ENCODE data around the gene AQP2.

The AQP2 gene

GRCh38 chr12:49956663-49957569 is 6.4 kb downstream of the AQP2 start:
- no peak overlapping the region for H3K23ac ChIP-seq (ENCODE audit: low read length)
- peaks cover 2% of the 10 kb centered on the region for H3K9me3 ChIP-seq (ENCODE audit: insufficient read depth, low read depth, low read length)
- no peaks in the 10 kb centered on the region for H3K4me1 ChIP-seq (ENCODE audit: control insufficient read depth in 1 of 2, insufficient read depth in 2 of 2, low read length in 2 of 2)
- H2AFZ ChIP-seq (ENCODE audit: insufficient read depth, low read length, poor library complexity): no peak overlapping the region
- no peak for DNase-seq
- H3K27ac ChIP-seq (ENCODE audit: low read depth, low read length): no peak overlapping the region
- no peak overlapping the region for H2AK5ac ChIP-seq (ENCODE audit: low read length)
- no peak overlapping the region for H3K18ac ChIP-seq (ENCODE audit: low read length)
- no peak overlapping the region for H4K8ac ChIP-seq (ENCODE audit: low read depth, low read length)
- H2BK5ac ChIP-seq (ENCODE audit: low read depth, low read length, poor library complexity): no peak overlapping the region
- no peak overlapping the region for H3K14ac ChIP-seq (ENCODE audit: low read length)
- no peaks in the 10 kb centered on the region for H3K79me2 ChIP-seq (ENCODE audit: control insufficient read depth, insufficient read depth, low read length, poor library complexity)
- WGBS (ENCODE audit: extremely low coverage, insufficient coverage, insufficient read length): no CpG with 5 or more reads among the region's 6 CpGs
- H3K79me1 ChIP-seq (ENCODE audit: low read length): no peaks in the 10 kb centered on the region
- no peak overlapping the region for H3K4ac ChIP-seq (ENCODE audit: low read depth, low read length)
- no peak overlapping the region for H2BK12ac ChIP-seq (ENCODE audit: low read length)
- H3K27me3 ChIP-seq (ENCODE audit: insufficient read depth, low read length): peaks cover 58% of the 10 kb centered on the region
- H3K36me3 ChIP-seq (ENCODE audit: control insufficient read depth in 1 of 2, insufficient read depth in 2 of 2, low read length in 2 of 2): no peaks in the 10 kb centered on the region
- no peak overlapping the region for H3K4me3 ChIP-seq (ENCODE audit: low read depth, low read length)
- H2BK120ac ChIP-seq (ENCODE audit: insufficient read depth, low read length, poor library complexity): no peak overlapping the region
- no peak overlapping the region for H3K9ac ChIP-seq (ENCODE audit: low read length)
- H3K4me2 ChIP-seq (ENCODE audit: low read length): no peak overlapping the region
- H4K12ac ChIP-seq (ENCODE audit: low read depth, low read length): no peak overlapping the region
- no peak overlapping the region for H4K91ac ChIP-seq (ENCODE audit: low read depth, low read length)

GRCh38 chr12:49957570-49957967 is 7.0 kb downstream of the AQP2 start:
- Histone ChIP-seq H4K12ac (ENCODE audit: low read depth, low read length) (no peak overlapping the region), H3K9ac (ENCODE audit: low read length) (no peak overlapping the region), H2BK5ac (ENCODE audit: low read depth, low read length, poor library complexity) (no peak overlapping the region), H4K8ac (ENCODE audit: low read depth, low read length) (no peak overlapping the region), H3K27me3 (ENCODE audit: insufficient read depth, low read length) (peaks cover 64% of the 10 kb centered on the region), H4K91ac (ENCODE audit: low read depth, low read length) (no peak overlapping the region), H3K23ac (ENCODE audit: low read length) (no peak overlapping the region), H3K79me1 (ENCODE audit: low read length) (no peaks in the 10 kb centered on the region), H3K14ac (ENCODE audit: low read length) (no peak overlapping the region), H3K4me1 (ENCODE audit: control insufficient read depth in 1 of 2, insufficient read depth in 2 of 2, low read length in 2 of 2) (no peaks in the 10 kb centered on the region), H3K9me3 (ENCODE audit: insufficient read depth, low read depth, low read length) (peaks cover 2% of the 10 kb centered on the region), H3K36me3 (ENCODE audit: control insufficient read depth in 1 of 2, insufficient read depth in 2 of 2, low read length in 2 of 2) (no peaks in the 10 kb centered on the region), H2AFZ (ENCODE audit: insufficient read depth, low read length, poor library complexity) (no peak overlapping the region), H3K27ac (ENCODE audit: low read depth, low read length) (no peak overlapping the region), H3K4me2 (ENCODE audit: low read length) (no peak overlapping the region), H3K4ac (ENCODE audit: low read depth, low read length) (no peak overlapping the region), H3K4me3 (ENCODE audit: low read depth, low read length) (no peak overlapping the region), H2BK120ac (ENCODE audit: insufficient read depth, low read length, poor library complexity) (no peak overlapping the region), H2AK5ac (ENCODE audit: low read length) (no peak overlapping the region), H3K79me2 (ENCODE audit: control insufficient read depth, insufficient read depth, low read length, poor library complexity) (no peaks in the 10 kb centered on the region), H3K18ac (ENCODE audit: low read length) (no peak overlapping the region), H2BK12ac (ENCODE audit: low read length) (no peak overlapping the region)
- no peak for DNase-seq

- no peak overlapping the region for H3K4me2 ChIP-seq (ENCODE audit: low read length)
- no peak for DNase-seq
- no CpG with 5 or more reads among the region's 11 CpGs for WGBS (ENCODE audit: extremely low coverage, insufficient coverage, insufficient read length)
- no peak overlapping the region for H2BK12ac ChIP-seq (ENCODE audit: low read length)
- H2AK5ac ChIP-seq (ENCODE audit: low read length): no peak overlapping the region
- no peak overlapping the region for H2BK120ac ChIP-seq (ENCODE audit: insufficient read depth, low read length, poor library complexity)
- H3K79me2 ChIP-seq (ENCODE audit: control insufficient read depth, insufficient read depth, low read length, poor library complexity): no peaks in the 10 kb centered on the region
- H3K23ac ChIP-seq (ENCODE audit: low read length): no peak overlapping the region
- H3K4me3 ChIP-seq (ENCODE audit: low read depth, low read length): no peak overlapping the region
- no peak overlapping the region for H3K9ac ChIP-seq (ENCODE audit: low read length)
- H3K36me3 ChIP-seq (ENCODE audit: control insufficient read depth in 1 of 2, insufficient read depth in 2 of 2, low read length in 2 of 2): no peaks in the 10 kb centered on the region
- H2BK5ac ChIP-seq (ENCODE audit: low read depth, low read length, poor library complexity): no peak overlapping the region
- H4K8ac ChIP-seq (ENCODE audit: low read depth, low read length): no peak overlapping the region
- no peak overlapping the region for H3K14ac ChIP-seq (ENCODE audit: low read length)
- no peaks in the 10 kb centered on the region for H3K79me1 ChIP-seq (ENCODE audit: low read length)
- no peaks in the 10 kb centered on the region for H3K4me1 ChIP-seq (ENCODE audit: control insufficient read depth in 1 of 2, insufficient read depth in 2 of 2, low read length in 2 of 2)
- no peak overlapping the region for H3K4ac ChIP-seq (ENCODE audit: low read depth, low read length)
- H3K27me3 ChIP-seq (ENCODE audit: insufficient read depth, low read length): peaks cover 74% of the 10 kb centered on the region
- H3K18ac ChIP-seq (ENCODE audit: low read length): no peak overlapping the region
- no peak overlapping the region for H3K27ac ChIP-seq (ENCODE audit: low read depth, low read length)
- no peak overlapping the region for H4K12ac ChIP-seq (ENCODE audit: low read depth, low read length)
- H3K9me3 ChIP-seq (ENCODE audit: insufficient read depth, low read depth, low read length): peaks cover 2% of the 10 kb centered on the region
- H4K91ac ChIP-seq (ENCODE audit: low read depth, low read length): no peak overlapping the region
- no peak overlapping the region for H2AFZ ChIP-seq (ENCODE audit: insufficient read depth, low read length, poor library complexity)
Measured at GRCh38 chr12:49959685-49960473, 9.3 kb downstream of the AQP2 start.

GRCh38 chr12:49960474-49961110 is 10.1 kb downstream of the AQP2 start:
- Histone ChIP-seq H3K4me1 (ENCODE audit: control insufficient read depth in 1 of 2, insufficient read depth in 2 of 2, low read length in 2 of 2) (no peaks in the 10 kb centered on the region), H4K8ac (ENCODE audit: low read depth, low read length) (no peak overlapping the region), H4K91ac (ENCODE audit: low read depth, low read length) (no peak overlapping the region), H2AFZ (ENCODE audit: insufficient read depth, low read length, poor library complexity) (no peak overlapping the region), H3K27ac (ENCODE audit: low read depth, low read length) (no peak overlapping the region), H3K18ac (ENCODE audit: low read length) (no peak overlapping the region), H3K9me3 (ENCODE audit: insufficient read depth, low read depth, low read length) (peaks cover 2% of the 10 kb centered on the region), H2BK120ac (ENCODE audit: insufficient read depth, low read length, poor library complexity) (no peak overlapping the region), H2BK5ac (ENCODE audit: low read depth, low read length, poor library complexity) (no peak overlapping the region), H3K4me2 (ENCODE audit: low read length) (no peak overlapping the region), H3K79me2 (ENCODE audit: control insufficient read depth, insufficient read depth, low read length, poor library complexity) (no peaks in the 10 kb centered on the region), H4K12ac (ENCODE audit: low read depth, low read length) (no peak overlapping the region), H3K4me3 (ENCODE audit: low read depth, low read length) (no peak overlapping the region), H3K36me3 (ENCODE audit: control insufficient read depth in 1 of 2, insufficient read depth in 2 of 2, low read length in 2 of 2) (no peaks in the 10 kb centered on the region), H2BK12ac (ENCODE audit: low read length) (no peak overlapping the region), H3K14ac (ENCODE audit: low read length) (no peak overlapping the region), H3K9ac (ENCODE audit: low read length) (no peak overlapping the region), H2AK5ac (ENCODE audit: low read length) (no peak overlapping the region), H3K79me1 (ENCODE audit: low read length) (no peaks in the 10 kb centered on the region), H3K4ac (ENCODE audit: low read depth, low read length) (no peak overlapping the region), H3K23ac (ENCODE audit: low read length) (no peak overlapping the region), H3K27me3 (ENCODE audit: insufficient read depth, low read length) (peaks cover 70% of the 10 kb centered on the region)
- no peak for DNase-seq
- WGBS (ENCODE audit: extremely low coverage, insufficient coverage, insufficient read length): no CpG with 5 or more reads among the region's 13 CpGs

Data from trophoblast cell (in vitro differentiated cells and primary cell).